Measurements from ENCODE around the gene WDR35. TPM values are rescaled to one million over a fixed set of nuclear protein-coding genes. Genes with fewer than 3 reads are reported as not detected.

Gene WDR35
- total RNA-seq (21.2 TPM), polyA plus RNA-seq (ENCODE audit: insufficient read depth, low read depth, low replicate concordance) (6.0 TPM)
- long read RNA-seq, donor 1, full-length matches to known transcripts, result 1 of 1 reads
- long read RNA-seq, donor 1, partial matches to known transcripts, result 0 of 1 reads
- long read RNA-seq, donor 1, other reads (novel, unspliced or antisense), result 0 of 1 reads
- long read RNA-seq, donor 2, partial matches to known transcripts, result 14 of 14 reads
- long read RNA-seq, donor 2, other reads (novel, unspliced or antisense), result 0 of 14 reads
- long read RNA-seq, donor 3, partial matches to known transcripts, result 9 of 9 reads
- long read RNA-seq, donor 3, other reads (novel, unspliced or antisense), result 0 of 9 reads
- long read RNA-seq, donor 4, result 0 reads
- long read RNA-seq, donor 5, result 0 reads
- long read RNA-seq, donor 6, partial matches to known transcripts, result 7 of 7 reads
- long read RNA-seq, donor 6, other reads (novel, unspliced or antisense), result 0 of 7 reads
- long read RNA-seq, donor 7, full-length matches to known transcripts, result 3 of 15 reads
- long read RNA-seq, donor 7, partial matches to known transcripts, result 7 of 15 reads
- long read RNA-seq, donor 7, other reads (novel, unspliced or antisense), result 5 of 15 reads
- long read RNA-seq, donor 8, partial matches to known transcripts, result 6 of 6 reads
- long read RNA-seq, donor 8, other reads (novel, unspliced or antisense), result 0 of 6 reads
- long read RNA-seq, donor 9, result 0 reads
- long read RNA-seq, donor 10, partial matches to known transcripts, result 5 of 5 reads
- long read RNA-seq, donor 10, other reads (novel, unspliced or antisense), result 0 of 5 reads

GRCh38 chr2:19989667-19990415 lies at the start of gene WDR35:
WDR35 (minus strand) TSS chr2:19990105; CDS start chr2:19990015, 90 bp downstream.
- DNase-seq (peak; percentile 91 to 96 (median 94)), FAIRE-seq (no peak)
- Histone ChIP-seq H3K4me3 (ENCODE audit: low read length in 3 of 3) (peak within 1 kb of the TSS; percentile 81 to 90 (median 89)), H3K9me3 (ENCODE audit: control insufficient read depth in 2 of 3, insufficient read depth in 1 of 3, low read length in 3 of 3) (no peaks in the 10 kb centered on the region), H3K27ac (ENCODE audit: low read depth in 2 of 2, low read length in 2 of 2) (peak within 1 kb of the TSS; percentile 48 to 54), H3K4me1 (ENCODE audit: control insufficient read depth in 2 of 3, insufficient read depth in 2 of 3, low read depth in 1 of 3, low read length in 3 of 3) (peaks cover 0 to 8% (median 3%) of the 10 kb centered on the region in 3 donors), H3K9ac (ENCODE audit: low read length in 3 of 3) (peak within 1 kb of the TSS; percentile 33 to 76 (median 59)), H3K36me3 (ENCODE audit: control insufficient read depth in 2 of 3, insufficient read depth in 3 of 3, low read length in 3 of 3) (peaks cover 0 to 2% (median 1%) of the 10 kb centered on the region in 3 donors), H3K27me3 (ENCODE audit: control insufficient read depth, insufficient read depth, low read length) (no peaks in the 10 kb centered on the region)
- TF ChIP-seq, protein P1, sequence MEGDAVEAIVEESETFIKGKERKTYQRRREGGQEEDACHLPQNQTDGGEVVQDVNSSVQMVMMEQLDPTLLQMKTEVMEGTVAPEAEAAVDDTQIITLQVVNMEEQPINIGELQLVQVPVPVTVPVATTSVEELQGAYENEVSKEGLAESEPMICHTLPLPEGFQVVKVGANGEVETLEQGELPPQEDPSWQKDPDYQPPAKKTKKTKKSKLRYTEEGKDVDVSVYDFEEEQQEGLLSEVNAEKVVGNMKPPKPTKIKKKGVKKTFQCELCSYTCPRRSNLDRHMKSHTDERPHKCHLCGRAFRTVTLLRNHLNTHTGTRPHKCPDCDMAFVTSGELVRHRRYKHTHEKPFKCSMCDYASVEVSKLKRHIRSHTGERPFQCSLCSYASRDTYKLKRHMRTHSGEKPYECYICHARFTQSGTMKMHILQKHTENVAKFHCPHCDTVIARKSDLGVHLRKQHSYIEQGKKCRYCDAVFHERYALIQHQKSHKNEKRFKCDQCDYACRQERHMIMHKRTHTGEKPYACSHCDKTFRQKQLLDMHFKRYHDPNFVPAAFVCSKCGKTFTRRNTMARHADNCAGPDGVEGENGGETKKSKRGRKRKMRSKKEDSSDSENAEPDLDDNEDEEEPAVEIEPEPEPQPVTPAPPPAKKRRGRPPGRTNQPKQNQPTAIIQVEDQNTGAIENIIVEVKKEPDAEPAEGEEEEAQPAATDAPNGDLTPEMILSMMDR (IDR thresholded peaks at IDR 0.05; ENCODE audit: borderline replicate concordance, extremely low read depth, insufficient read depth), result no peak
- intact Hi-C loops (cut with DNase I), result no loop called here

GRCh38 chr2:20037660-20038059 lies 47.8 kb upstream of the WDR35 start:
- intact Hi-C loops (cut with DNase I), result no loop called here
- TF ChIP-seq, protein P1 (IDR thresholded peaks at IDR 0.05; ENCODE audit: borderline replicate concordance, extremely low read depth, insufficient read depth), result no peak
- DNase-seq (no peak), FAIRE-seq (no peak)
- Histone ChIP-seq H3K4me3 (ENCODE audit: low read length in 3 of 3) (no peak overlapping the region), H3K36me3 (ENCODE audit: control insufficient read depth in 2 of 3, insufficient read depth in 3 of 3, low read length in 3 of 3) (peaks cover 9 to 57% (median 38%) of the 10 kb centered on the region in 3 donors), H3K9ac (ENCODE audit: low read length in 3 of 3) (no peak overlapping the region), H3K27me3 (ENCODE audit: control insufficient read depth, insufficient read depth, low read length) (no peaks in the 10 kb centered on the region), H3K4me1 (ENCODE audit: control insufficient read depth in 2 of 3, insufficient read depth in 2 of 3, low read depth in 1 of 3, low read length in 3 of 3) (peaks cover 0 to 4% (median 0%) of the 10 kb centered on the region in 3 donors), H3K27ac (ENCODE audit: low read depth in 2 of 2, low read length in 2 of 2) (no peak overlapping the region), H3K9me3 (ENCODE audit: control insufficient read depth in 2 of 3, insufficient read depth in 1 of 3, low read length in 3 of 3) (no peaks in the 10 kb centered on the region)

GRCh38 chr2:20035955-20036666 lies 46.2 kb upstream of the WDR35 start:
- TF ChIP-seq, protein P1 (IDR thresholded peaks at IDR 0.05; ENCODE audit: borderline replicate concordance, extremely low read depth, insufficient read depth), result no peak
- Histone ChIP-seq H3K4me3 (ENCODE audit: low read length in 3 of 3) (no peak overlapping the region), H3K27me3 (ENCODE audit: control insufficient read depth, insufficient read depth, low read length) (no peaks in the 10 kb centered on the region), H3K9me3 (ENCODE audit: control insufficient read depth in 2 of 3, insufficient read depth in 1 of 3, low read length in 3 of 3) (no peaks in the 10 kb centered on the region), H3K9ac (ENCODE audit: low read length in 3 of 3) (no peak overlapping the region), H3K4me1 (ENCODE audit: control insufficient read depth in 2 of 3, insufficient read depth in 2 of 3, low read depth in 1 of 3, low read length in 3 of 3) (no peaks in the 10 kb centered on the region), H3K36me3 (ENCODE audit: control insufficient read depth in 2 of 3, insufficient read depth in 3 of 3, low read length in 3 of 3) (peaks cover 9 to 69% (median 48%) of the 10 kb centered on the region in 3 donors), H3K27ac (ENCODE audit: low read depth in 2 of 2, low read length in 2 of 2) (no peak overlapping the region)
- no peak for DNase-seq
- FAIRE-seq, result no peak
- intact Hi-C loops (cut with DNase I), result no loop called here
